Kidney (tissue), 14 donors: ENCODE measurements around the gene CEP85L. TPM values are rescaled to one million over a fixed set of nuclear protein-coding genes. Genes with fewer than 3 reads are reported as not detected.

Experiments used
- DNase-seq, 5 donors: peaks; one replicate each; pipeline ENCODE4 v3.0.0-alpha.2; 2013 to 2020
- FAIRE-seq: peaks from 2 replicates; lab custom pipeline; 2012; peaks lifted over from hg19 to GRCh38; lab: Jason Lieb, UNC
- H3K27ac ChIP-seq, 2 donors: one replicate each; pipeline ENCODE4 v1.7.0; 2013; ENCODE audit warnings: low read depth in 2 of 2, low read length in 2 of 2, inconsistent platforms in 1 of 2
- H3K27me3 ChIP-seq: one replicate; pipeline ENCODE4 v1.7.1; 2013; ENCODE audit warnings: low read length, inconsistent platforms; ENCODE audit not compliant: control insufficient read depth, insufficient read depth
- H3K36me3 ChIP-seq, 3 donors: one replicate each; pipeline versions ENCODE4 v1.7.0 to v1.7.1; 2013; ENCODE audit warnings: low read length in 3 of 3, control low read depth in 1 of 3, inconsistent platforms in 1 of 3; ENCODE audit not compliant: insufficient read depth in 3 of 3, control insufficient read depth in 2 of 3
- H3K4me1 ChIP-seq, 3 donors: one replicate each; pipeline versions ENCODE4 v1.7.0 to v1.7.1; 2013; ENCODE audit warnings: low read length in 3 of 3, inconsistent platforms in 1 of 3, low read depth in 1 of 3; ENCODE audit not compliant: control insufficient read depth in 2 of 3, insufficient read depth in 2 of 3
- H3K4me3 ChIP-seq, 3 donors: one replicate each; pipeline versions ENCODE4 v1.7.0 to v1.8.1; 2013; ENCODE audit warnings: low read length in 3 of 3, control low read depth in 1 of 3, inconsistent platforms in 1 of 3
- H3K9ac ChIP-seq, 3 donors: one replicate each; pipeline versions ENCODE4 v1.7.0 to v1.7.1; 2013; ENCODE audit warnings: low read length in 3 of 3, control low read depth in 1 of 3, inconsistent platforms in 1 of 3
- H3K9me3 ChIP-seq, 3 donors: one replicate each; pipeline versions ENCODE4 v1.7.0 to v1.7.1; 2013; ENCODE audit warnings: low read length in 3 of 3, control low read depth in 1 of 3, inconsistent platforms in 1 of 3; ENCODE audit not compliant: control insufficient read depth in 2 of 3, insufficient read depth in 1 of 3
- CTCF ChIP-seq: IDR thresholded peaks from 3 replicates; pipeline ENCODE4 v1.5.1; 2012; ENCODE audit warnings: mild to moderate bottlenecking, moderate library complexity, borderline replicate concordance; ENCODE audit not compliant: insufficient read depth; ENCODE audit errors: extremely low read depth
- intact Hi-C: fragments of 100-400 bp; cut with DNase I; formaldehyde crosslinking; loops from one replicate; pipeline ENCODE4 v1.11.1; 2022
- polyA plus RNA-seq: library from polyadenylated mRNA; stranded (reverse); fragments of 350-450 nt; fragmentation: Illumina TruSeq; extraction: RNeasy Lipid Tissue Mini Kit (QIAGEN cat#74804); gene quantifications from one replicate; pipeline ENCODE4 v1.2.3, GENCODE V29; 2014; ENCODE audit warnings: low read depth, low replicate concordance; ENCODE audit not compliant: insufficient read depth
- total RNA-seq: library from RNA; stranded (reverse); fragmentation: NEBNext Ultra II Directional; extraction: Animal tissue kit (Norgen Biotek cat#: 25700); gene quantifications from one replicate; pipeline ENCODE4 v1.2.1, GENCODE V29; 2021
- donor health status: control.
- donor health status: control.
- donor health status: control.
- donor health status: control.
- donor health status: control.
- donor health status: DM: yes; HTN: yes; CAD: no.
- donor health status: Normal renal cell carcinoma (clear cell type).

The CEP85L gene
- total and polyA plus RNA-seq, 2 donors from 2014 or later: 0.84 to 12.9 TPM

GRCh38 chr6:118667988-118668387 lies 16.6 kb upstream of the CEP85L start:
- no peak for TF ChIP-seq CTCF
- Histone ChIP-seq H3K9ac (no peak overlapping the region), H3K4me1 (peaks cover 0 to 4% (median 2%) of the 10 kb centered on the region in 3 donors), H3K27me3 (no peaks in the 10 kb centered on the region), H3K27ac (no peak overlapping the region), H3K9me3 (no peaks in the 10 kb centered on the region), H3K4me3 (no peak overlapping the region), H3K36me3 (no peaks in the 10 kb centered on the region)
- FAIRE-seq (no peak), DNase-seq (no peak)
- intact Hi-C loops: no loop called here

DNA sequence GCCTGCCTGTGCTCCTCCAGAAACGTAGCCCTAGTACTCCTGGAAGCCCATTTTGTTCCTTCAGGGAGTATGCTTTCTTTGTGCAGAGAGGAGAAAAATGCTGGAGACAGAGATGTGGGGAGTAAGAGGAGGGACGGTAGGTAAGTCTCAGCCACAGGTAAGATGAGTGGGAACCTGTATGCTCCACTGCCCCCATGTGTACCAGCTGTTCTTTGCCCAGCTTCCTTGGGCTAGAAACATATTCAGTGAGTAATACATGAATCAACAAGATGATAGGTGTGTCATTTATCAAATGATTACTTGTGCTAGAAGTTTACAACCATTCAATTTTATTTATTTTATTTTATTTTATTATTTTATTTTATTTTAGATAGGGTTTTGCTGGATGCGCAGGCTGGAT lies 13.6 kb upstream of the CEP85L start:
- peaks cover 0 to 4% (median 2%) of the 10 kb centered on the region in 3 donors for H3K4me1 ChIP-seq
- no peaks in the 10 kb centered on the region for H3K36me3 ChIP-seq
- TF ChIP-seq CTCF: no peak
- H3K4me3 ChIP-seq: peak overlapping the region in 1 of 3 donors; percentile 20
- no peaks in the 10 kb centered on the region for H3K9me3 ChIP-seq
- H3K9ac ChIP-seq: no peak overlapping the region
- H3K27ac ChIP-seq: no peak overlapping the region
- intact Hi-C loops: no loop called here
- no peaks in the 10 kb centered on the region for H3K27me3 ChIP-seq
- FAIRE-seq: no peak
- DNase-seq: no peak

- Histone ChIP-seq H3K9ac (no peak overlapping the region), H3K4me3 (peak overlapping the region in 2 of 3 donors; percentile 19 to 20), H3K4me1 (peaks cover 0 to 4% (median 2%) of the 10 kb centered on the region in 3 donors), H3K27ac (no peak overlapping the region), H3K9me3 (no peaks in the 10 kb centered on the region), H3K36me3 (no peaks in the 10 kb centered on the region), H3K27me3 (no peaks in the 10 kb centered on the region)
- TF ChIP-seq CTCF: no peak
- no peak for DNase-seq
- intact Hi-C loops: no loop called here
- no peak for FAIRE-seq
Observed at GRCh38 chr6:118663993-118664985, 12.9 kb upstream of the CEP85L start.
